NCI-H510A treated with DMSO at 0.1 percent for 48 hours (cell line): ENCODE measurements around the gene CCDC197.

ENCODE experiments used
- DNase-seq: peaks from one replicate; lab custom pipeline; 2025; lab: John Stamatoyannopoulos, UW

The CCDC197 gene

GRCh38 chr14:93961620-93962019 lies 35.5 kb upstream of the CCDC197 start:
- no peak for DNase-seq

GRCh38 chr14:93962701-93963601 lies 34.1 kb upstream of the CCDC197 start:
- no peak for DNase-seq

DNA sequence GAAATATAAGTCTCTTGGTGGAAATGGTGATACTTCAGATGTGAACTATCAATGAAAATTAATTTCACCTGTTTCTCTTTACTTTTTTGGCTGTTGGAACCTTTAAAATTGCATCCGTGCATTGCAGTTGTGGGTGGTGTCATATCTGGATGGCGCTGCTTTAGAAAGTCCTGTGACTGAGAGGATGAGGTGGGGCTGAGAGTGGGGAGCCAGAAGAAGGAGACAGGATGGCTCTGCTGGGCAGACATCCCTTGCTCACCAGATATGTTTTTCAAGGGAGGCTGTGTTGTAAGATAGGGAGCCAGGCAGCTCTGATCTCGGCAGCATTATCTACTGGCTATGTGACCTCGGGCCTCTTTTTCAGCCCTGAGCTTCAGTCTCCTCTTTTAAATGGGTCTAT lies 33.4 kb upstream of the CCDC197 start:
- no peak for DNase-seq

DNA sequence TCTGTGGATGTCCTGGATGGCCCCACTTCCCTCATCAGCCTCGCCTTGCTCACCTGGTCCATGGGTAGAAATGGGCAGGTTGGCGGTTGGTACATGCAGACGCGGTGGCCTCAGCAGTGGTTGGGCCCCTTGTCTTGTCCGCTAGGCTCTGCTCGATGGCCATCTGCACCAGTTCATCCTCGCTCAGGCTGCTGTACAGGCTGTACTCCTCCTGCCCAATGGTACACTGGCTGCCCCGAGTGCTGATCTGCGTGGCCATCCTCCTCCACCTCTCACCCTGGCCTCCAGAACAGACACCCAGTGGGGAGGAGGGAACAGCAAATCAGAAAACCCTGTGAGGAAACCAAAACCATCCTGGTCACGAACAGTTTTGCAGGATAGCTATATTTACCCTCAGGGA lies 32.8 kb upstream of the CCDC197 start:
- DNase-seq, result no peak

DNA sequence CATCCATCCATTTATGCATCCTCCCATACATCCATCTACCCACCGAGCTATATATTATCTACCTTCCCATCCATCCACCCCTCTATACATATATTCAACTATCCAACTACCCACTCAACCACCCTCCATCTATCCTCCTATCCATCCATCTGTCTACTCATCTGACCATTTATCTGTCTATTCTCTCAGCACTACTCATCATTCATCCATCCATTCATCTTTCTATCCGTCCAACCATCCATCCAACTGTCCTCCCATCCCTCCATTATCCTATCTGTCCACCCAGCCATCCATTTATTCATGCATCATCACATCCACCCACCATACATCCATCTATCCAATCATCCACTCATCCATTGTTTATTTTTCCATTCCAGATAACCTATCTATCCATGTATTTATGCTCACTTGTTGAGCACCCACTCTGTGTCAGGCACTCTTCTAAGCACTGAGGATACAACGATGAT lies 32.2 kb upstream of the CCDC197 start:
- DNase-seq, result no peak

GRCh38 chr14:93965287-93965821 lies 31.7 kb upstream of the CCDC197 start:
- DNase-seq, result no peak

DNA sequence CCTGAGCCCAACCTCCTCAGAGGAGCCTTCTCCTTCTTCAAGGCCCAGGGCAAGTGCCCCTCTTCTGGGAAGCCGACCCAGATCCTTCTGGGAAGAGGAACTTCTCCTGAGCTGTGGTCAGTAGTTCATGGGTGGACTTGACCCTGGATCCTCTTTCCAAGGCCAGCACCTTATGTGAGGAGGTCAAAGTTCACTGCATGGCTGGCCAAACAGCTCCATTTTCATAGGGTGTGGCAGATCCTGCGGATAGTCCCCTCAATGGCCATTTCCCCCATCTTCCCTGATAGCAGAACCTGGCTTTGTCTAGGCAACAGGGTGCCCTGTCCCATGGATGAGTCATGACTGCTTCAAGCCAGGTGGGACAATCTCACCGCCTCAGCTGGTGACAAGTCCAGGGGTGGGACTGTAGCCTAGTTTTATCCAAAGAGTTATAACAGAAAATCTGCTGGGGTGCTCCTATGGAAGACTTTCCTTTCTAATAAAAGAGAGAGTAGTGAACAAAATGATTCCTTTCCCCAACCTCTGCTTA lies 31.1 kb upstream of the CCDC197 start:
- no peak for DNase-seq

- no peak for DNase-seq
These were observed 29.4 kb upstream of the CCDC197 start for GRCh38 chr14:93967637-93968250.

GRCh38 chr14:93969082-93969828 lies 27.8 kb upstream of the CCDC197 start:
- no peak for DNase-seq

DNA sequence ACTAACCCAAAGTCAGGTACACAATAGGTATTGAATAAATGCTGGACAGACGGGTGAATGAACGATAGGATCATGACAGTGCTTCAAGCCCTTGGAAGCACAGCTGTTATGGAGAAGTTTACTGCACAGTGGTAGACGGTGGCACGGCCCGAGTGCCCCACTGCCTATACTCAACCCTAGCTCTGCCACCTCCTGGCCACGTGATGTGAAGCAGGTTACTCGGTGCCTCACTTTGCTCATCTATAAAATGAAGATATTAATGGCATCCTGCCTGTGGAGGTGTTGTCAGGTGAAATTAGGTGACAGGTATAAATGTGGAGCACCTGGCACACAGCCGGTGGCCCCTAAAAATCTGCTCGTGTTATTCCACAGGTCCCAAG lies 26.5 kb upstream of the CCDC197 start:
- peak; percentile 42 for DNase-seq

DNA sequence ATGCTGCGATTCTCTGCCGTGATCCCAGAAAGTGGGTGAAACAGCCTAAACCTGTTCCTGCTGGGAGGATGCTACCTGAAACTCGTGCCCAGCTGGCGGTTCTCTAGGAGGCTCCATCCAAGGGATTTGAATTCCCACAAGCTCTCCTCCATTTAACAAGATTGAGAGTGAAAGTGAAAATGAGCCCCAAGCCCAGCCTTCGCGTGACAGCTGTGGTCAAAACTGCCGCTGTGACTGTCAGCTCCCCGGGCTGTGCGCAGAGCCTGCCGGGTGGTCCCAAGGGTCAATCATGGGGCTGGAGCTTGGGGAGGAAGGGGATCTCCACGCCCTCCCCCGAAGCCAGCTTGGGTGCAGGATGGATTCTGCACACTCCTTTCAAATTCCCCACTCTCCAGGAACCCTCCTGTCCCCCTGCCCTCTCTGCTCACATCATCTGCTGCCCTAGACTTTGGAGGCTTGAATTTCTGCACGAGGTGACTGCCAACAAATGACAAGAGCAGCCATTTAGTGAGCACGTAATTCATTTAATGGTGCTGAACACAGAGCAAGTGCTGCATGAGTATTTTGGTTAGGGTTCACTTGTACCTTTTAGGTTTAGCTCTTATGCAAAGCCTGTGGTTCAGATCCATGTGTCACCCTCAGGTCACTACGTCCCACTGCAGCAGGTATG lies 26.0 kb upstream of the CCDC197 start:
- DNase-seq, result no peak

DNA sequence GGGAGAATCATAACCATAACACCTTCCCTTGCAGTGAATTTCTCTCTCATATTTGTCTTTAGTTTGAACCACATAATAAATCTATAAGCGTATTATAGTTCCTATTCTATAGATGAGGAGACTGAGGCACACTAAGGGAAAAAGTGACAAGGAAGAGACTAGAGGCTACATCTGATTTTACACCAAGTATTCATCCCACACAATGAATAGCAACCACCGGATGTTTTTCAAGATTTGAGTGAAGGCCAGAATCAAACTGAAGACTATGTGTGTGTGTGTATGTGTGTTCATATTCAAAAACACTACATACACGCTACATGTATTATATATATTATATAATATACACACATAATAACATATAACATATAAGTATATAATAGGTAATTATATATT lies 25.5 kb upstream of the CCDC197 start:
- no peak for DNase-seq

DNA sequence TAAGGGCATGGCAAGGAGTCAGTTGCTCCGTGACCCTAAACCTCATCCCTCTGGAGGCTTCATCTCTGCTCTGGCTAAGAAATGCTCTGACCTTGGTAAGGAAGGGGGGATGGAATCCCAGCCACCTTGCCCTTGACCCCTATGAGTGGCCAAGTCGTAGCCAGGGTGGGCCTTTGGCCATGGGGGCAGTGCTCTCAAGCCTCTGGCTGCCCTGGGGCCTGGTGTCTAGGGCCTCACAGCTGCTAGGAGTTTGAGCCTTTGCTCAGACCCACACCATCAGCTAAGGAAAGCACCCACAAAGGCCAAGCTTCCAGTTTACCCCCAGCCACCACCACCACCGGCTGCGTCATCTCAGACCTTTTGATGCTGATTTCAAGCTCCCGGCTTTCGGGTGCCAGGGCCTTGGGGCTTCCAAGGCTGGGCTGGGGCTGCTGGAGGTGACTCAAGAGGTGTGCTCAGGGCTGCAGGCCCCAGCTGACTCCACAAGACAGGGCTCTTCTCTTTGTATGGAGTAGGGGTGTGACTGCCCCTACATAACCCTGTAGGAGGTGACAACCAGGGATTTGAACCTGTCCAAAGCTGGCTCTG lies 24.4 kb upstream of the CCDC197 start:
- no peak for DNase-seq

- no peak for DNase-seq
These were observed 23.5 kb upstream of the CCDC197 start for GRCh38 chr14:93973607-93974006.

DNA sequence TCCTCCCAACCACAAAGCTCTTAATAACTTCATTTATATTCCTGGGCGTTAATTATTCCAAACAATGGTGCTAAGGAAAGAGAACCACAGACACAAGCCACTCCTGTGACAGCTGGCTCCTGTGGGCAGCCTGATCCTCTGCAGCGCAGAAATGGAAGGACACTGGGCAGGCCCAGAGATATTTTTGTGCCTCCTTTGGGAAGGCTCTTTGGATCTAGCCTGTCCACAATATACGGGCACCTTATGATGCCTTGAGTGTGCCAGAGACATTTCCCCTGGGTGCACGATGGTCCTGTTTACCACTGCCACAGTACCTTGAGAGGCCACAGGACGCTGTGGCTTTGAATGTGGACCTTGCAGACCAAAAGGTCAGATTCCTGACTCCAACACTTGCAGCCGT lies 22.8 kb upstream of the CCDC197 start:
- no peak for DNase-seq

- no peak for DNase-seq
These were observed 22.3 kb upstream of the CCDC197 start for GRCh38 chr14:93974833-93975232.

DNA sequence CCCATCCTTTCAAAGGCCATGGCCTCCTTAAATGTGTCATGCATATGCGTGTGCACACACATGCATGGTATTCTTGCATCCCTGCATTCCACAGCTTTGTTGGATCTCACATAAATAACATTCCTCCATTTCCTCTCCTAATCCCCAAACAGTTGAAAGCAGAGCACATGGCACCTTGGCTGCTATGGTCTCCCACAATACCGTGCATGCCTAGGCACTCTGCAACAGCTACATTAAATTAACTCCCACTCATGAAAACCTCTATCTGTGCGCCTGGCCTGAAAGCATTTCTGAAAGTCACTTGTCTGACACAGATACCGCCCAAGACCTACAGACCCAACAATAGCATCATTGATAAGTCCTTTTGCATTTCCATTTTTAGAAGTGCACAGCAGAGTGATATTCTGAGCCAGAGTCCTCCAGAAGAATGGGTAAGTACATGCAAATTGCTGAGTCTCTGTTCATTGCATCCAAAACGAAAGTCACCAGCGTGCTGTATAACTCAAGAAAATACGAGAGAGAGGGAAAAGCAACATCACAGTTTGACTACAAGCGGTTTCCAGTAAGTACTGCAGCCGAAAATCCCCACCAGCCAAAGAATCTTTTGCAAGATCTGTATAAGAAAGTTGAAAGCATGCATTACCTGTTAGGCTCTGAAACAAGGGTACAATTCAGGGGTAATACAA lies 21.2 kb upstream of the CCDC197 start:
- DNase-seq, result no peak

DNA sequence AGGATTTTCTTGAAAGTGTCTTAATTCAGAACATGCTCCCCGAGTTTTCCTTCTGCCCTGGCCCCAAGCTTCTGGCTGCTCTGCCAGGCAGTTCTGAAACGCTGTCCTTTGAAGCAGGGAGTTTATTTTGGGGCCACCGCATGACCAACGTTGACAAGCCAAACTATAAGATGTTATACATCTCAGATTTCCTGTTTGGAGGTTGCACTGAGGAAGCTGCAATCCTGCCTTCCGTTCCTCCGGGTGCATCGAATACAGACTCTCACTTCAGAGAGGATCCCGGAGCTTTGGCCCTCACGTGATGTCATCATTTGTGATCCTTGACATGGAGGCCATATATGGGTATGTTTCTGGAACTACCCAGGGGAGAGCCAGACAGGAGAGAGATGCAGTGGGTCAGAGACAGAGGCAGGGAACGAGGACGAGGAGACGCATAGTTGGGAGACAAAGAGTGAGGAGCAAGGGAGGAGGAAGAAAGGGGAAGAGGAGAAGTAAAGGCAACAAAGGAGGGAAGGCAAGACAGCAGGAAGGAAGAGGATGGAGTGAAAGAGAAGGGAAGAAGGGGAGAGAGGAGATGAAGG lies 20.5 kb upstream of the CCDC197 start, which contains the start of gene ASB2:
ASB2 (minus strand) TSS at position 94 of the 581 bp plus-strand sequence. CDS start 12,031 bp downstream, outside the sequence.
- DNase-seq, result no peak

DNA sequence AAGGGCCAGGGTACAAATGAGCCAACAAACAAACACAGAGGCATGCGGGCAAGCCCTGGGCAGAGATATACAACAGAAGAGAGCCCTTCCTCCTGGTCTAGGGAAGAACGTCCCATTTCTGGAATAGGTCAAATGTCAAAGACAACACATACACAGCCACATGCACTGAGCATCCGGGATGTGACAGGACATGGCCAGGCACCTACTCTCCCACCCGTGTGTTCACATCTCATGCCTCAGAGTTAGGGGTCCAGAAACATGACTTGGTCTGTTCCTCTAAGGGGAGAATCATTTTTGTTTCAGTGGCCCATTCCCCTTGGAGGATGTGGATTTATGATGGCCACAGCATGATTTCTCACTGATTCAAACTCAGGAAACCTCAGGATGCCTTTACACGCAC lies 19.9 kb upstream of the CCDC197 start:
- no peak for DNase-seq
